Ishikawa (cell line): ENCODE measurements around the gene AP4M1.

Experiments used
- CEBPB ChIP-seq: IDR thresholded peaks from 2 replicates; pipeline ENCODE4 v1.6.1; 2012
- CREB1 ChIP-seq: IDR thresholded peaks from 2 replicates; pipeline ENCODE4 v1.6.1; 2012; ENCODE audit warnings: low read depth
- EGR1 ChIP-seq: IDR thresholded peaks from 2 replicates; pipeline ENCODE4 v1.6.1; 2012
- EP300 ChIP-seq: IDR thresholded peaks from 2 replicates; pipeline ENCODE4 v1.6.1; 2012; ENCODE audit warnings: borderline replicate concordance
- FOXM1 ChIP-seq: IDR thresholded peaks from 2 replicates; pipeline ENCODE4 v1.6.1; 2012; ENCODE audit warnings: low read depth, borderline replicate concordance
- MAX ChIP-seq: IDR thresholded peaks from 2 replicates; pipeline ENCODE4 v1.6.1; 2012
- NFIC ChIP-seq: IDR thresholded peaks from 2 replicates; pipeline ENCODE4 v1.6.1; 2012
- RAD21 ChIP-seq: IDR thresholded peaks from 2 replicates; pipeline ENCODE4 v1.6.1; 2012; ENCODE audit warnings: low read depth
- REST ChIP-seq: IDR thresholded peaks from 2 replicates; pipeline ENCODE4 v1.6.1; 2012; ENCODE audit warnings: low read depth, mild to moderate bottlenecking
- TAF1 ChIP-seq: IDR thresholded peaks from 2 replicates; pipeline ENCODE4 v1.6.1; 2012; ENCODE audit warnings: low read depth, mild to moderate bottlenecking
- TCF12 ChIP-seq: IDR thresholded peaks from 2 replicates; pipeline ENCODE4 v1.6.1; 2012; ENCODE audit warnings: low read depth
- TEAD4 ChIP-seq: IDR thresholded peaks from 2 replicates; pipeline ENCODE4 v1.6.1; 2012
- YY1 ChIP-seq: IDR thresholded peaks from 2 replicates; pipeline ENCODE4 v1.6.1; 2012; ENCODE audit warnings: low read depth
- ZBTB7A ChIP-seq: IDR thresholded peaks from 2 replicates; pipeline ENCODE4 v1.6.1; 2012; ENCODE audit warnings: low read depth
- TF ChIP-seq, protein P1 (sequence below): IDR thresholded peaks from 2 replicates; pipeline ENCODE4 v1.6.1; 2012

The AP4M1 gene

DNA sequence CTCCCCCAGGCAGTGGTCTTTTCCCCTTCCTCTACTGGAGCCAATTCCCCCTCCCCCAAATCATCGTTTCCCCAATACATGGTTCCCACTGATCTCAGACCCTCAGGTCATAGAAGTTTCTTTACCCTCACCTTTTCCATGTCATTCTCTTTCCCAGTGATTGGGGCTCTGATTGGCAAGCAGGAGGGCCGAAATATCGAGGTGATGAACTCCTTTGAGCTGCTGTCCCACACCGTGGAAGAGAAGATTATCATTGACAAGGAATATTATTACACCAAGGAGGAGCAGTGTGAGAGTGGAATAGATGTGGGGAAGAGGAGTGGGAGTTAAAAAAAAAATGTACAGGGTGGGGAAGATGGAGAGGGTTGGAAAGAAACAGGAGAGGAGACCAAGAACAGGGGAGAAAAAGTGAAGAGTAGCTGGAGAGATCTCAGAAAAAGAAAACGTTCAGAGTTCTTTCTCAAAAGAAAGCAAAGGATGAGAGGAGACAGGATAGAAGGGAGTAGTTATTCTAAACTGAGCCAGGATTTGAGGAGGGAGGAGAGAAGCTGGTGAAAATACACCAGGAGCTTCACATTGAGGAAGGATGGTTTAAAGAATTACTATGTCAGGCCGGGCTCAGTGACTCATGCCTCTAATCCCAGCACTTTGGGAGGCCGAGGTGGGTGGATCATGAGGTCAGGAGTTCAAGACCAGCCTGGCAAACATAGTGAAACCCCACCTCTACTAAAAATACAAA is 11.8 kb upstream of the AP4M1 start:
- TF ChIP-seq RAD21 = no peak
- no peak for TF ChIP-seq NFIC
- no peak for TF ChIP-seq ZBTB7A
- TF ChIP-seq REST = no peak
- TF ChIP-seq FOXM1 = no peak
- TF ChIP-seq, protein P1, sequence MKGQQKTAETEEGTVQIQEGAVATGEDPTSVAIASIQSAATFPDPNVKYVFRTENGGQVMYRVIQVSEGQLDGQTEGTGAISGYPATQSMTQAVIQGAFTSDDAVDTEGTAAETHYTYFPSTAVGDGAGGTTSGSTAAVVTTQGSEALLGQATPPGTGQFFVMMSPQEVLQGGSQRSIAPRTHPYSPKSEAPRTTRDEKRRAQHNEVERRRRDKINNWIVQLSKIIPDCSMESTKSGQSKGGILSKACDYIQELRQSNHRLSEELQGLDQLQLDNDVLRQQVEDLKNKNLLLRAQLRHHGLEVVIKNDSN = no peak
- TF ChIP-seq TAF1 = no peak
- TF ChIP-seq EGR1 = no peak
- no peak for TF ChIP-seq EP300
- no peak for TF ChIP-seq CREB1
- TF ChIP-seq CEBPB = no peak
- TF ChIP-seq TEAD4 = no peak

DNA sequence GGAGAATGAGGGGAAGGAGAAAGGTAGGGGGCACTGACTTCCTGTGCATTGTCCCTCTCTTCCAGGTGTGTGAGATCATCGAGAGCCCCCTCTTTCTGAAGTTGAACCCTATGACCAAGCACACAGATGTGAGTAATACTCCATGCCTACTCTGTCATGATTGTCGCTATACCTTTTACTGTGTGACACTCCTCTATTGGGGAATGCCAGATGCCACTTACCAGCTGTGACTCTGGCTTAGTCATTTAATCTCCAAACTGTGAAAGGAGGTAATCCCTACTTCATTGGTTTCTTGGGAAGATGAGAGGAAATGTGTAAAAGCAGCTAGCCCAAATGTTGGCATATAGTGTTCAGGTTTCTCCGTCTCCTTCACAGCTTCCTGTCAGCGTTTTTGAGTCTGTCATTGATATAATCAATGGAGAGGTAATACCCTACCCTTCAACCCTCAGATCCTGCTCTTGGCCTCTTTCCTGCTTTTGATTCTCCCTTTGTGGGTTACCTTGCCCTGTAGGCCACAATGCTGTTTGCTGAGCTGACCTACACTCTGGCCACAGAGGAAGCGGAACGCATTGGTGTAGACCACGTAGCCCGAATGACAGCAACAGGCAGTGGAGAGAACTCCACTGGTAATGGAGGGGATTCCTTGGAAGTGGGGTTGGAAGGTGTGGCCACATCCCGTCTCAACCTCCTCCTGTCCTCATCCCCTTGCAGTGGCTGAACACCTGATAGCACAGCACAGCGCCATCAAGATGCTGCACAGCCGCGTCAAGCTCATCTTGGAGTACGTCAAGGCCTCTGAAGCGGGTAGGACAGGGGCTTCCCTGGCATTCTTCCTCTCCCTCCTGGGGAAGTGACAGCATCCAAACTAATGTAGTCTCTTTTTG is 10.7 kb upstream of the AP4M1 start:
- TF ChIP-seq MAX (no peak), NFIC (no peak), TEAD4 (no peak), YY1 (no peak), TAF1 (no peak), EGR1 (no peak), CREB1 (no peak), ZBTB7A (no peak), CEBPB (no peak), EP300 (no peak), RAD21 (no peak), TCF12 (no peak), REST (no peak)

DNA sequence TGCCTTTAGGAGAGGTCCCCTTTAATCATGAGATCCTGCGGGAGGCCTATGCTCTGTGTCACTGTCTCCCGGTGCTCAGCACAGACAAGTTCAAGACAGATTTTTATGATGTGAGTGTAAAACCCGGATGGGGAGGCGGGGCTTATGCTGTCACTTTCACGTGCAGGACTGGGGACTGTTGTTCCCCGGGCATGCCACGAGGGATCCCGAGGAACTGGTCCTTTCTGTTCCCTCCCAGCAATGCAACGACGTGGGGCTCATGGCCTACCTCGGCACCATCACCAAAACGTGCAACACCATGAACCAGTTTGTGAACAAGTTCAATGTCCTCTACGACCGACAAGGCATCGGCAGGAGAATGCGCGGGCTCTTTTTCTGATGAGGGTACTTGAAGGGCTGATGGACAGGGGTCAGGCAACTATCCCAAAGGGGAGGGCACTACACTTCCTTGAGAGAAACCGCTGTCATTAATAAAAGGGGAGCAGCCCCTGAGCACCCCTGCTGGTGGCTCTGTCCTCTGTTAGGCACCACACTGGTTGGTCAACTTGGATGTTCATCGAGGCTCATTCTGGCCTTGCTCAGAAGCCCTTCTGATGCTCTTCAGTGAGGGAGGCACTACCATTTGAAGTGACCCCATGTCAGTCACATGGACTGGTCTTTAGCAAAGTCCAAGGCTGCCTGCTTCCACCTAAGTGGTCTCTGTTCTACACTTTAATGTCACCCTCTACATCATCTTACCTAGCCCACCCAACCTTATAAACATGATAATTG is 9.8 kb upstream of the AP4M1 start:
- TF ChIP-seq TAF1 (no peak), RAD21 (no peak), MAX (no peak), TEAD4 (no peak), TCF12 (no peak), ZBTB7A (no peak), CREB1 (no peak), EP300 (no peak), YY1 (no peak), EGR1 (no peak), FOXM1 (no peak), REST (no peak), CEBPB (no peak)
- TF ChIP-seq, protein P1 = no peak
